H9 (cell line): ENCODE results near the gene AKT3. TPM values are rescaled to one million over a fixed set of nuclear protein-coding genes. Genes with fewer than 3 reads are reported as not detected.

Source experiments
- DNase-seq: peaks from one replicate; pipeline ENCODE4 v3.0.0-alpha.2; 2017
- H2AFZ ChIP-seq: one replicate; pipeline ENCODE4 v1.6.1; 2013; ENCODE audit warnings: mild to moderate bottlenecking, low read length, control low read depth, moderate library complexity
- H2AK5ac ChIP-seq: 2 replicates; pipeline ENCODE4 v1.6.1; 2013; ENCODE audit warnings: low read length, control low read depth, mixed read lengths; ENCODE audit not compliant: insufficient read length
- H2BK120ac ChIP-seq: one replicate; pipeline ENCODE4 v1.6.1; 2013; ENCODE audit warnings: low read depth, mild to moderate bottlenecking, low read length, control low read depth, inconsistent platforms; ENCODE audit not compliant: poor library complexity, severe bottlenecking
- H2BK12ac ChIP-seq: 2 replicates; pipeline ENCODE4 v1.6.1; 2013; ENCODE audit warnings: low read length, control low read depth, mixed read lengths, low read depth; ENCODE audit not compliant: insufficient read length
- H2BK15ac ChIP-seq: 2 replicates; pipeline ENCODE4 v1.6.1; 2013; ENCODE audit warnings: low read depth, low read length, control low read depth
- H2BK20ac ChIP-seq: one replicate; pipeline ENCODE4 v1.6.1; 2013; ENCODE audit warnings: low read depth, mild to moderate bottlenecking, low read length, control low read depth, inconsistent platforms; ENCODE audit not compliant: poor library complexity, severe bottlenecking
- H2BK5ac ChIP-seq: 2 replicates; pipeline ENCODE4 v1.6.1; 2013; ENCODE audit warnings: low read length, control low read depth, mixed read lengths; ENCODE audit not compliant: insufficient read length
- H3K14ac ChIP-seq: 2 replicates; pipeline ENCODE4 v1.6.1; 2013; ENCODE audit warnings: low read length, control low read depth; ENCODE audit not compliant: insufficient read depth
- H3K18ac ChIP-seq: 2 replicates; pipeline ENCODE4 v1.6.1; 2013; ENCODE audit warnings: low read depth, mild to moderate bottlenecking, mixed read lengths, low read length, control low read depth; ENCODE audit not compliant: insufficient read length
- H3K23ac ChIP-seq: 2 replicates; pipeline ENCODE4 v1.6.1; 2013; ENCODE audit warnings: low read length, control low read depth, mixed read lengths, low read depth; ENCODE audit not compliant: insufficient read length
- H3K23me2 ChIP-seq: 2 replicates; pipeline ENCODE4 v1.6.1; 2013; ENCODE audit warnings: low read depth, mild to moderate bottlenecking, mixed read lengths, low read length, control low read depth; ENCODE audit not compliant: insufficient read length, poor library complexity, severe bottlenecking
- H3K27ac ChIP-seq: 2 replicates; pipeline ENCODE4 v1.5.1; 2013; ENCODE audit warnings: low read length, control low read depth, mixed read lengths, low read depth; ENCODE audit not compliant: insufficient read length
- H3K27me3 ChIP-seq: 2 replicates; pipeline ENCODE4 v1.6.1; 2013; ENCODE audit warnings: low read length, control low read depth, inconsistent platforms; ENCODE audit not compliant: insufficient read depth
- H3K4ac ChIP-seq: 2 replicates; pipeline ENCODE4 v1.6.1; 2013; ENCODE audit warnings: low read depth, mild to moderate bottlenecking, control low read depth, inconsistent platforms, low read length, moderate library complexity
- H3K4me1 ChIP-seq: 2 replicates; pipeline ENCODE4 v1.6.1; 2013; ENCODE audit warnings: low read length, control low read depth, inconsistent platforms; ENCODE audit not compliant: insufficient read depth
- H3K4me2 ChIP-seq: 2 replicates; pipeline ENCODE4 v1.6.1; 2013; ENCODE audit warnings: low read length, control low read depth, mixed read lengths; ENCODE audit not compliant: insufficient read length, insufficient read depth
- H3K56ac ChIP-seq: 2 replicates; pipeline ENCODE4 v1.6.1; 2013; ENCODE audit warnings: low read depth, mild to moderate bottlenecking, mixed read lengths, low read length, control low read depth; ENCODE audit not compliant: insufficient read length
- H3K79me1 ChIP-seq: 2 replicates; pipeline ENCODE4 v1.6.1; 2013; ENCODE audit warnings: low read depth, mild to moderate bottlenecking, moderate library complexity, low read length, control low read depth, inconsistent platforms; ENCODE audit not compliant: insufficient read depth, poor library complexity, severe bottlenecking
- H3K79me2 ChIP-seq: 2 replicates; pipeline ENCODE4 v1.6.1; 2013; ENCODE audit warnings: low read length, control low read depth, inconsistent platforms; ENCODE audit not compliant: insufficient read depth
- H3K9ac ChIP-seq: 2 replicates; pipeline ENCODE4 v1.6.1; 2013; ENCODE audit warnings: low read length, control low read depth, mixed read lengths; ENCODE audit not compliant: insufficient read length; ENCODE audit errors: extremely low read depth
- H3K9me3 ChIP-seq: one replicate; pipeline ENCODE4 v1.6.1; 2013; ENCODE audit warnings: low read depth, low read length, inconsistent platforms; ENCODE audit not compliant: control insufficient read depth
- H3T11ph ChIP-seq: one replicate; pipeline ENCODE4 v1.6.1; 2013; ENCODE audit warnings: mild to moderate bottlenecking, low read length, control low read depth, inconsistent platforms
- H4K20me1 ChIP-seq: one replicate; pipeline ENCODE4 v1.6.1; 2013; ENCODE audit not compliant: control insufficient read depth, insufficient read length, insufficient read depth
- H4K5ac ChIP-seq: 2 replicates; pipeline ENCODE4 v1.6.1; 2013; ENCODE audit warnings: low read depth, mild to moderate bottlenecking, mixed read lengths, low read length, control low read depth; ENCODE audit not compliant: insufficient read length
- H4K8ac ChIP-seq: replicated peaks from 2 replicates; pipeline ENCODE4 v1.6.1; 2013; ENCODE audit warnings: low read length, control low read depth, mixed read lengths, low read depth; ENCODE audit not compliant: insufficient read length
- H4K91ac ChIP-seq: 2 replicates; pipeline ENCODE4 v1.6.1; 2013; ENCODE audit warnings: low read depth, mild to moderate bottlenecking, moderate library complexity, mixed read lengths, low read length, control low read depth; ENCODE audit not compliant: insufficient read length
- H3K27ac Mint-ChIP-seq, 3 experiments: 2 replicates in 2 of 3; 3 replicates in 1 of 3; pipeline ENCODE4 v1.8.0; 2020 to 2021; ENCODE audit warnings: mixed read lengths in 3 of 3, mild to moderate bottlenecking in 1 of 3, moderate library complexity in 1 of 3
- H3K27me3 Mint-ChIP-seq: 2 replicates; pipeline ENCODE4 v1.8.0; 2021; ENCODE audit warnings: low read depth, mild to moderate bottlenecking, moderate library complexity, mixed read lengths
- H3K36me3 Mint-ChIP-seq, 3 experiments: 2 replicates in 2 of 3; 3 replicates in 1 of 3; pipeline ENCODE4 v1.8.0; 2020 to 2021; ENCODE audit warnings: low read depth in 3 of 3, mixed read lengths in 3 of 3; ENCODE audit not compliant: insufficient read depth in 1 of 3
- H3K4me1 Mint-ChIP-seq, 2 experiments: 2 replicates each; pipeline ENCODE4 v1.8.0; 2020; ENCODE audit warnings: mixed read lengths in 2 of 2
- H3K4me3 Mint-ChIP-seq, 2 experiments: 2 replicates in 1 of 2; 3 replicates in 1 of 2; pipeline ENCODE4 v1.8.0; 2020 to 2021; ENCODE audit warnings: mild to moderate bottlenecking in 2 of 2, mixed read lengths in 2 of 2, moderate library complexity in 1 of 2
- H3K9me3 Mint-ChIP-seq, 2 experiments: 2 replicates in 1 of 2; 3 replicates in 1 of 2; pipeline ENCODE4 v1.8.0; 2020; ENCODE audit warnings: mild to moderate bottlenecking in 2 of 2, mixed read lengths in 2 of 2, moderate library complexity in 1 of 2
- WGBS: extraction: QIAGEN DNeasy Blood & Tissue Kit; methylation state at CpG from one replicate; pipeline ENCODE4 v1.1.7; 2013; ENCODE audit warnings: missing lambda C conversion rate, low lambda C conversion rate, mixed read lengths; ENCODE audit not compliant: insufficient read length; ENCODE audit errors: extremely low coverage; 5-methylcytosine and 5-hydroxymethylcytosine counted together
- total RNA-seq: library from RNA; stranded (reverse); gene quantifications from 2 replicates; pipeline ENCODE4 v1.2.1, GENCODE V29; 2021
- TF ChIP-seq, protein P1 (sequence below): fragments of 200-600 bp; sonication (generic); conservative IDR thresholded peaks from 3 replicates; pipeline ENCODE4 v1.8.0; 2021; ENCODE audit warnings: antibody characterized with exemption, mild to moderate bottlenecking

The AKT3 gene
- total RNA-seq, 1 experiment from 2014 or later: 27.8 TPM

DNA sequence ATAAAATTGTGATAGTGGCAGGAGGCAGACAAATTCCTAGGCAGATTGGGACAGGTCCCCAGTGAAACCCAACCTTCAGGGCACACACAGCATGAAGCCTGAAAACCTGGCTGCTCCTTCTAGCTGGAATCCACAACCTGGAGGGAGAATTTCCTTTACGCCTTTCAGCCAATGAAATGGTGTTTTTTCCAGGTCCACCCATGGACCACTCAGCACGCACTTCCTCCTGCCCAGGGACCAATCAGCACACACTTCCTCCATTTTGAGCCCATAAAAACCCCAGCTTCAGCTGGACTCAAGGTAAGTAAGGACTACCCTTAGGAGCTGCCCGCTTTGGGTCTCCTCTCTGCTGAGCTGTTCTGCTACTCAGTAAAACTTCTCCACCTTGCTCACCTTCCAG is 120.1 kb downstream of the AKT3 start:
- Histone ChIP-seq H2BK5ac (no peak overlapping the region), H2AFZ (no peak overlapping the region), H3K4ac (peak overlapping the region; percentile 49; the same call in 1 of the 2 replicates), H2AK5ac (no peak overlapping the region), H3K27ac (no peak overlapping the region), H2BK120ac (no peak overlapping the region), H3K18ac (no peak overlapping the region), H3K23me2 (no peaks in the 10 kb centered on the region), H3K79me2 (no peaks in the 10 kb centered on the region), H3K9me3 (no peaks in the 10 kb centered on the region), H4K5ac (no peak overlapping the region), H4K91ac (no peak overlapping the region), H3K14ac (no peak overlapping the region), H3K56ac (no peak overlapping the region), H2BK12ac (no peak overlapping the region), H3T11ph (no peak overlapping the region), H2BK20ac (no peak overlapping the region), H3K27me3 (no peaks in the 10 kb centered on the region), H3K4me2 (no peak overlapping the region), H3K9ac (no peak overlapping the region), H2BK15ac (no peak overlapping the region), H4K8ac (no peak overlapping the region), H3K79me1 (no peaks in the 10 kb centered on the region), H4K20me1 (no peaks in the 10 kb centered on the region), H3K4me1 (peaks cover 7% of the 10 kb centered on the region; the same call in 1 of the 2 replicates), H3K23ac (no peak overlapping the region)
- no peaks in the 10 kb centered on the region for H3K27me3 Mint-ChIP-seq
- peak; percentile 69 for DNase-seq
- H3K9me3 Mint-ChIP-seq: no peaks in the 10 kb centered on the region
- H3K4me3 Mint-ChIP-seq: no peak overlapping the region
- WGBS: no CpG with 5 or more reads among the region's 3 CpGs
- H3K36me3 Mint-ChIP-seq: peaks cover 0 to 4% (median 4%) of the 10 kb centered on the region in 3 experiments; a peak in 4 of 7 replicates
- peak overlapping the region in 2 of 3 experiments; percentile 80 to 82; a peak in 5 of 7 replicates for H3K27ac Mint-ChIP-seq
- H3K4me1 Mint-ChIP-seq: peaks cover 30 to 35% of the 10 kb centered on the region in 2 experiments
- TF ChIP-seq, protein P1, sequence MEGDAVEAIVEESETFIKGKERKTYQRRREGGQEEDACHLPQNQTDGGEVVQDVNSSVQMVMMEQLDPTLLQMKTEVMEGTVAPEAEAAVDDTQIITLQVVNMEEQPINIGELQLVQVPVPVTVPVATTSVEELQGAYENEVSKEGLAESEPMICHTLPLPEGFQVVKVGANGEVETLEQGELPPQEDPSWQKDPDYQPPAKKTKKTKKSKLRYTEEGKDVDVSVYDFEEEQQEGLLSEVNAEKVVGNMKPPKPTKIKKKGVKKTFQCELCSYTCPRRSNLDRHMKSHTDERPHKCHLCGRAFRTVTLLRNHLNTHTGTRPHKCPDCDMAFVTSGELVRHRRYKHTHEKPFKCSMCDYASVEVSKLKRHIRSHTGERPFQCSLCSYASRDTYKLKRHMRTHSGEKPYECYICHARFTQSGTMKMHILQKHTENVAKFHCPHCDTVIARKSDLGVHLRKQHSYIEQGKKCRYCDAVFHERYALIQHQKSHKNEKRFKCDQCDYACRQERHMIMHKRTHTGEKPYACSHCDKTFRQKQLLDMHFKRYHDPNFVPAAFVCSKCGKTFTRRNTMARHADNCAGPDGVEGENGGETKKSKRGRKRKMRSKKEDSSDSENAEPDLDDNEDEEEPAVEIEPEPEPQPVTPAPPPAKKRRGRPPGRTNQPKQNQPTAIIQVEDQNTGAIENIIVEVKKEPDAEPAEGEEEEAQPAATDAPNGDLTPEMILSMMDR: no peak
